IMR-90 (cell line): Measurements from ENCODE around the gene NXPH3. TPM values are rescaled to one million over a fixed set of nuclear protein-coding genes. Genes with fewer than 3 reads are reported as not detected.

ENCODE experiments used
- ATAC-seq: fragments of 200-7000 bp; cut with Tn5 transposase; 2 replicates; pipeline ENCODE4 v1.9.1; 2020; ENCODE audit warnings: low read depth, mild to moderate bottlenecking, moderate library complexity
- BruUV-seq: library from RNA; stranded (reverse); fragments of 400-500 nt; replicated peaks from 2 replicates; lab custom pipeline; 2021; lab: Mats Ljungman, UMichigan
- CTCF ChIA-PET: fragments of 300-600 bp; formaldehyde crosslinking; extraction: SDS; loops from one replicate; lab custom pipeline; 2021; ENCODE audit warnings: antibody characterized with exemption; lab: Yijun Ruan, JAX
- POLR2A ChIA-PET: fragments of 300-600 bp; sonication (Branson Sonifier 250); formaldehyde crosslinking; loops from one replicate; lab custom pipeline; 2022; ENCODE audit warnings: antibody characterized with exemption; ENCODE audit not compliant: unreplicated experiment; lab: Charles Lee
- DNase-seq: peaks from one replicate; pipeline ENCODE4 v3.0.0; 2013
- H2AFZ ChIP-seq: replicated peaks from 2 replicates; pipeline ENCODE3; 2013; ENCODE audit warnings: low read length, mild to moderate bottlenecking; ENCODE audit not compliant: poor library complexity
- H2AK5ac ChIP-seq: 2 replicates; pipeline ENCODE4 v1.6.1; 2013; ENCODE audit warnings: low read depth, low read length, inconsistent platforms
- H2AK9ac ChIP-seq: replicated peaks from 2 replicates; pipeline ENCODE3; 2013; ENCODE audit warnings: mild to moderate bottlenecking, low read depth, low read length, moderate library complexity; ENCODE audit not compliant: poor library complexity
- H2BK120ac ChIP-seq: 2 replicates; pipeline ENCODE4 v1.6.1; 2013; ENCODE audit warnings: low read depth, low read length, inconsistent platforms
- H2BK15ac ChIP-seq: 3 replicates; pipeline ENCODE4 v1.6.1; 2013; ENCODE audit warnings: low read depth, low read length, inconsistent platforms
- H2BK20ac ChIP-seq: 2 replicates; pipeline ENCODE4 v1.6.1; 2013; ENCODE audit warnings: low read depth, mild to moderate bottlenecking, inconsistent platforms, low read length, moderate library complexity
- H2BK5ac ChIP-seq: 2 replicates; pipeline ENCODE4 v1.6.1; 2013; ENCODE audit warnings: mild to moderate bottlenecking, low read depth, low read length, inconsistent platforms; ENCODE audit not compliant: poor library complexity, severe bottlenecking
- H3K14ac ChIP-seq: replicated peaks from 2 replicates; pipeline ENCODE4 v1.6.1; 2013; ENCODE audit warnings: low read depth, low read length, inconsistent platforms
- H3K18ac ChIP-seq: 2 replicates; pipeline ENCODE4 v1.6.1; 2013; ENCODE audit warnings: low read depth, low read length, control low read depth
- H3K23ac ChIP-seq: 2 replicates; pipeline ENCODE4 v1.6.1; 2013; ENCODE audit warnings: low read depth, low read length, inconsistent platforms
- H3K27ac ChIP-seq: 2 replicates; pipeline ENCODE4 v1.5.1; 2013; ENCODE audit warnings: mild to moderate bottlenecking, control low read depth, low read length; ENCODE audit not compliant: insufficient read depth
- H3K27me3 ChIP-seq: 2 replicates; pipeline ENCODE4 v1.6.1; 2013; ENCODE audit warnings: low read length; ENCODE audit not compliant: control insufficient read depth, insufficient read depth
- H3K36me3 ChIP-seq: 2 replicates; pipeline ENCODE4 v1.6.1; 2013; ENCODE audit warnings: low read length, mixed read lengths; ENCODE audit not compliant: control insufficient read depth, insufficient read depth
- H3K4ac ChIP-seq: 2 replicates; pipeline ENCODE4 v1.6.1; 2013; ENCODE audit warnings: low read depth, low read length, inconsistent platforms
- H3K4me1 ChIP-seq: 2 replicates; pipeline ENCODE4 v1.6.1; 2013; ENCODE audit warnings: low read length, mixed read lengths; ENCODE audit not compliant: control insufficient read depth, insufficient read depth
- H3K4me2 ChIP-seq: 2 replicates; pipeline ENCODE4 v1.6.1; 2013; ENCODE audit warnings: low read depth, mild to moderate bottlenecking, control low read depth, low read length, moderate library complexity
- H3K4me3 ChIP-seq: 2 replicates; pipeline ENCODE4 v1.5.1; 2013; ENCODE audit warnings: low read depth, mild to moderate bottlenecking, control low read depth, low read length, moderate library complexity; ENCODE audit not compliant: insufficient read depth
- H3K56ac ChIP-seq: 2 replicates; pipeline ENCODE4 v1.6.1; 2013; ENCODE audit warnings: low read length, inconsistent platforms; ENCODE audit not compliant: insufficient read depth; ENCODE audit errors: extremely low read depth
- H3K79me1 ChIP-seq, 2 experiments: 2 replicates each; pipeline ENCODE4 v1.6.1; 2013; ENCODE audit warnings: low read length in 2 of 2, inconsistent platforms in 1 of 2, low read depth in 1 of 2
- H3K9ac ChIP-seq: 2 replicates; pipeline ENCODE4 v1.6.1; 2013; ENCODE audit warnings: low read depth, low read length, control low read depth
- H3K9me1 ChIP-seq: 2 replicates; pipeline ENCODE4 v1.6.1; 2013; ENCODE audit warnings: low read length, inconsistent platforms; ENCODE audit not compliant: insufficient read depth
- H3K9me3 ChIP-seq: 2 replicates; pipeline ENCODE4 v1.6.1; 2013; ENCODE audit warnings: low read length; ENCODE audit not compliant: control insufficient read depth, insufficient read depth
- H4K20me1 ChIP-seq: 2 replicates; pipeline ENCODE4 v1.6.1; 2013; ENCODE audit warnings: low read length, inconsistent platforms; ENCODE audit not compliant: insufficient read depth
- H4K5ac ChIP-seq: 2 replicates; pipeline ENCODE4 v1.6.1; 2013; ENCODE audit warnings: mild to moderate bottlenecking, low read depth, low read length, control low read depth
- H4K8ac ChIP-seq, 2 experiments: 2 replicates each; pipeline ENCODE4 v1.6.1; 2013; ENCODE audit warnings: low read depth in 2 of 2, low read length in 2 of 2, control low read depth in 1 of 2, inconsistent platforms in 1 of 2
- H4K91ac ChIP-seq: 2 replicates; pipeline ENCODE4 v1.6.1; 2013; ENCODE audit warnings: low read depth, low read length, inconsistent platforms; ENCODE audit not compliant: insufficient read depth
- CEBPB ChIP-seq: IDR thresholded peaks from 2 replicates; pipeline ENCODE4 v1.6.1; 2012; ENCODE audit warnings: low read depth, low read length, improper control_type of control experiment
- CHD1 ChIP-seq: IDR thresholded peaks from 2 replicates; pipeline ENCODE4 v1.6.1; 2012; ENCODE audit warnings: low read depth, low read length, improper control_type of control experiment
- ELK1 ChIP-seq: fragments of 150-350 bp; IDR thresholded peaks from 2 replicates; pipeline ENCODE4 v1.6.1; 2016; ENCODE audit warnings: low read depth, mild to moderate bottlenecking, low read length, moderate library complexity, borderline replicate concordance
- FOS ChIP-seq: fragments of 150-350 bp; IDR thresholded peaks from 2 replicates; pipeline ENCODE4 v1.6.1; 2016; ENCODE audit warnings: low read depth, low read length
- MAFK ChIP-seq: IDR thresholded peaks from 2 replicates; pipeline ENCODE4 v1.6.1; 2012; ENCODE audit warnings: low read depth, low read length, improper control_type of control experiment
- MXI1 ChIP-seq: IDR thresholded peaks from 2 replicates; pipeline ENCODE4 v1.6.1; 2012; ENCODE audit warnings: low read depth, mild to moderate bottlenecking, low read length, moderate library complexity, borderline replicate concordance
- NFE2L2 ChIP-seq: fragments of 150-350 bp; IDR thresholded peaks from 2 replicates; pipeline ENCODE4 v1.6.1; 2016; ENCODE audit warnings: low read depth, mild to moderate bottlenecking, low read length
- POLR2A ChIP-seq: IDR thresholded peaks from 2 replicates; pipeline ENCODE4 v1.6.1; 2012; ENCODE audit warnings: mild to moderate bottlenecking, low read depth, low read length
- RAD21 ChIP-seq: IDR thresholded peaks from 2 replicates; pipeline ENCODE4 v1.6.1; 2012; ENCODE audit warnings: low read length, improper control_type of control experiment
- RCOR1 ChIP-seq: IDR thresholded peaks from 2 replicates; pipeline ENCODE4 v1.6.1; 2012; ENCODE audit warnings: mild to moderate bottlenecking, low read length, improper control_type of control experiment; ENCODE audit not compliant: insufficient replicate concordance
- RFX5 ChIP-seq: IDR thresholded peaks from 2 replicates; pipeline ENCODE4 v1.8.0; 2012; ENCODE audit warnings: low read depth, mild to moderate bottlenecking, low read length, moderate library complexity
- SMC3 ChIP-seq: fragments of 150-350 bp; IDR thresholded peaks from 2 replicates; pipeline ENCODE4 v1.6.1; 2016; ENCODE audit warnings: low read depth, mild to moderate bottlenecking, antibody characterized with exemption, low read length, moderate library complexity
- WGBS, 2 experiments: methylation state at CpG; one replicate each; pipeline versions ENCODE4 v1.1.5 to v1.1.7; 2013; ENCODE audit warnings: missing lambda C conversion rate in 2 of 2; ENCODE audit not compliant: insufficient read length in 1 of 2; ENCODE audit errors: extremely low coverage in 2 of 2; 5-methylcytosine and 5-hydroxymethylcytosine counted together
- dilution Hi-C: fragments of 300-500 bp; cut with HindIII; formaldehyde crosslinking; loops from one replicate; pipeline ENCODE4 v1.14.3; 2018; ENCODE audit warnings: low sequenced_read_pairs; ENCODE audit not compliant: unreplicated experiment
- in situ Hi-C: fragments of 300-500 bp; cut with MboI; formaldehyde crosslinking; loops from 3 replicates; pipeline ENCODE4 v1.14.3; 2019; ENCODE audit warnings: low sequenced_read_pairs, inconsistent platforms, mixed read lengths
- intact Hi-C: fragments of 100-400 bp; cut with micrococcal nuclease; formaldehyde crosslinking; loops from 2 replicates; pipeline ENCODE4 v1.10.0; 2022
- polyA plus RNA-seq, 3 experiments: library from polyadenylated mRNA; depleted of rRNA; stranded (reverse); fragments of >200 nt; gene quantifications; 2 replicates each; pipeline ENCODE4 v1.2.3, GENCODE V29; 2012; ENCODE audit warnings: low replicate concordance in 1 of 3
- total RNA-seq: library from RNA; depleted of rRNA; stranded (reverse); fragments of >200 nt; gene quantifications from 2 replicates; pipeline ENCODE4 v1.2.3, GENCODE V29; 2012
- TF ChIP-seq, protein P1 (sequence below): fragments of 150-350 bp; IDR thresholded peaks from 2 replicates; pipeline ENCODE4 v1.6.1; 2017; ENCODE audit warnings: mild to moderate bottlenecking, antibody characterized with exemption, low read length, low read depth

Gene NXPH3
- total and polyA plus RNA-seq, 2 of the 4 experiments (the other 2 are of a cell fraction): 0.18 to 0.31 TPM

DNA sequence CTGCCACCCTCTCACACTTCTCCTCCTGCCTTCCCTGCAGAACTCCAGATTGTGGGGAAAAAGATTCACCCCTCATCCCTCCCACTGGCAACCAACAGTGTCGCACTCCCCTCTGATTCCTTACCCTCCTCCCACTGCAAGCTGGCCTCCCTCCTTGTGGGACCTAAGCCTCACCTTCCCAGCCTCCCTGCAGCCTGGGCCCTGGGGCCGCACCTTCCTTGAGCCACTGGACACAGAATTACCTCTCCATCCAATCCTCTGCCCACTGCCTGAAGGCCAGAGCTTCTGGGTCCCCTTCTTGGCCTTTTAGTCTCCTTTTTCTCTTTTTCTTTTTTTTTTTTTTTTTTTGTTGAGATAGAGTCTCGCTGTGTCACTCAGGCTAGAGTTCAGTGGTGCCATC is 46.7 kb upstream of the NXPH3 start:
- Histone ChIP-seq H4K91ac (no peak overlapping the region), H3K36me3 (no peaks in the 10 kb centered on the region), H2AK9ac (no peak overlapping the region), H3K23ac (no peak overlapping the region), H3K9ac (no peak overlapping the region), H3K4me1 (no peaks in the 10 kb centered on the region), H3K9me3 (no peaks in the 10 kb centered on the region), H3K4me2 (no peak overlapping the region), H3K79me1 (no peaks in the 10 kb centered on the region), H3K4me3 (no peak overlapping the region), H2BK20ac (no peak overlapping the region), H2AFZ (no peak overlapping the region), H3K4ac (no peak overlapping the region), H2AK5ac (no peak overlapping the region), H3K18ac (no peak overlapping the region), H2BK15ac (no peak overlapping the region), H4K8ac (no peak overlapping the region), H3K56ac (no peak overlapping the region), H2BK120ac (no peak overlapping the region), H3K27me3 (peaks cover 65% of the 10 kb centered on the region), H3K14ac (no peak overlapping the region), H4K5ac (no peak overlapping the region), H3K27ac (no peak overlapping the region), H2BK5ac (no peak overlapping the region), H3K9me1 (no peaks in the 10 kb centered on the region), H4K20me1 (no peaks in the 10 kb centered on the region)
- WGBS, 2 experiments: 100% methylated on average over 1 of the region's 3 CpGs; no CpG with 5 or more reads in 1 of the 2 experiments
- no TSS peak for BruUV-seq
- no peak for ATAC-seq
- dilution Hi-C loops (no loop called here), intact Hi-C loops (no loop called here), in situ Hi-C loops (no loop called here)
- ChIA-PET CTCF (no interaction called here), POLR2A (no interaction called here)
- no peak for DNase-seq
- TF ChIP-seq CEBPB (no peak), RFX5 (no peak), FOS (no peak), POLR2A (no peak), MAFK (no peak), SMC3 (no peak), NFE2L2 (no peak), ELK1 (no peak), RCOR1 (no peak), CHD1 (no peak), RAD21 (no peak), MXI1 (no peak)
- TF ChIP-seq, protein P1, sequence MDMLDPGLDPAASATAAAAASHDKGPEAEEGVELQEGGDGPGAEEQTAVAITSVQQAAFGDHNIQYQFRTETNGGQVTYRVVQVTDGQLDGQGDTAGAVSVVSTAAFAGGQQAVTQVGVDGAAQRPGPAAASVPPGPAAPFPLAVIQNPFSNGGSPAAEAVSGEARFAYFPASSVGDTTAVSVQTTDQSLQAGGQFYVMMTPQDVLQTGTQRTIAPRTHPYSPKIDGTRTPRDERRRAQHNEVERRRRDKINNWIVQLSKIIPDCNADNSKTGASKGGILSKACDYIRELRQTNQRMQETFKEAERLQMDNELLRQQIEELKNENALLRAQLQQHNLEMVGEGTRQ: no peak
